Measurements from ENCODE around the gene ARID3A. TPM values are rescaled to one million over a fixed set of nuclear protein-coding genes. Genes with fewer than 3 reads are reported as not detected.
"Not testable (repeated sequence)": the region's sequence is repeated elsewhere in the genome, so short reads cannot be mapped to it uniquely, and the experiment has no call there.

ARID3A gene
- 6.8 and 9.5 TPM in 2 replicates for total RNA-seq

DNA sequence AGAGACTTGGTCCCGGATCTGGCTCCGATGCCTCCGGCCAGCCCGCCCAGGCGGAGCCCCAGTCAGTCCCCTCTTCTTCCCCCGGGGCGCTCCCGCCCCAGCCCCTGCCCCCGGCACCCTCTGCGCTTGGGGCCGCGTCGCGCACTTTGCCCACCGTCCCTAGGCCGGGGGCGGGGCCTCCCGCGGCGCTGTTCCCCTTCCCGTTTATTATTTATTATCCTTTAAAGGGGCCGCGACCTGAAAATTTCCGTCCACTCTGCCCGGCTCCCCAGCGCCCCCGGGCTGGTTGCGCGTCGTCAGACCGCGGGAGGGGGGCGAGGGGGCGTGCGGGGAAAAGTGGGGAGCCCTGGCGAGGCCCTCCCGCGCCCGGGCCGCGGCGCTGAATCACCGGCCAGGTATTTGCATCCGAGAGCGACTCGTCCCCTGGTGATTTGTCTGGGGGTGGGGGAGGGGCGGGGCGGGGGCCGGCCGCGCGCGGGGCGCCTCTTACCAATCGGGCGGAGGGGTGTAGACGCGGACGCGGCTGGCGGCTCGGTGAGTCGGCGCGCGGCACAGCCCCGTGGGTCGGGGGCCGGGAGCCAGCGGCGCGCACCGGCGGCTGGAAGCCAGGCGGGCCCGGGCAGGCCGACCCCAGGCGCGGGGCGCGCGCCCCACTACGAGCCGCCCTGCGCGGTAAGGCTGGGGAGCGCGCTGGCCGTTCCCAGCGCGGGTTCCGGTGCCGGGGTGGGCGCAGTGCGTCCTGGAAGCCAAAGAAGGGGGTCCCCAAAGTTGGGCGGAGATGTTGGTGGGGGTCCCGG lies at the start of gene ARID3A:
TSS of gene ARID3A (plus strand) at position 510 of the 797 bp plus-strand sequence. CDS start 3,494 bp downstream, outside the sequence.
- peak; percentile 76 to 79 for DNase-seq (ENCODE audit: low read depth in 2 of 2)

DNA sequence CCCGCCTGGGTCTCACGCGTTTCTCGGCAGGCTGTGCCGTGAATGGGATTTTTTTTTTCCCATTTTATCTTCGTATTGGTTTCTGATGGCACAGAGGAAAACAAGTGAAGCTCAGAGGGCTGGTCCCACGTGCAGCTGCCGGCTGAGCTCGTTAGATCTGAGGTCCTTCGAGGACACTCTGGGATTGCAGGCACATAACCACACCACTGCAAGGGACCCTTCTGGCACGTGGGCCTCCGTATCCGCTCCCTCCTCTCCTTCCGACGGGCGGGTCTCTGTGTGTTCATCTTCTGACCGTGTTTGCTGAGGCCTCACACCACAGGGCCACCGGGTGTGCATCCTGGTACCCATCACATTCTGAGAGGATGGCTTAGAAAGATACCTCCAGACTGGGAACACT lies 49.7 kb upstream of the ARID3A start:
- DNase-seq (ENCODE audit: low read depth in 2 of 2): no peak

DNA sequence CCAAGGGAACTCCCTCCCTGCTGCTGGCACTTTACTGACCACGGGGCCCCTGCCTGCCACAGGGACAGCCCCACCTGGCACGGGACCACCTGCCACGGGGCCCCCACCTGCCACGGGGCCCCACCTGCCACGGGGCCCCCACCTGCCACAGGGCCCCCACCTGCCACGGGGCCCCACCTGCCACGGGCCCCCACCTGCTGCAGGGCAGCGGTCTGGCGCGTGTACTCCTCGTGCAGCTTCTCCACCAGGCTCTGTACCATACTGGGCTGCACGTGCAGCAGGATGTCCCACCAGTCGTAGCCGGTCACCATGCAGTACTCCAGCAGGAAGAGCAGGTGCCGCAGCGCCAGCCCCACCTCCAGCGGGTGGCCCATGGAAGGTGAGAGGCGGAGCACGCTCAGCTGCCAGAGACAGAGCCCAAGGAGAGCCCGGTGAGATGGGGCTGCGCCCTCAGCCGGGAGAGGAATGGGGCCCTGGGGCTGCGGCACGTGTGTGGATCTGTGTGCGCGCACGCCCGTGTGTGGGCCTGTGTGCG lies 49.0 kb upstream of the ARID3A start:
- no peak for DNase-seq (ENCODE audit: low read depth in 2 of 2)

DNA sequence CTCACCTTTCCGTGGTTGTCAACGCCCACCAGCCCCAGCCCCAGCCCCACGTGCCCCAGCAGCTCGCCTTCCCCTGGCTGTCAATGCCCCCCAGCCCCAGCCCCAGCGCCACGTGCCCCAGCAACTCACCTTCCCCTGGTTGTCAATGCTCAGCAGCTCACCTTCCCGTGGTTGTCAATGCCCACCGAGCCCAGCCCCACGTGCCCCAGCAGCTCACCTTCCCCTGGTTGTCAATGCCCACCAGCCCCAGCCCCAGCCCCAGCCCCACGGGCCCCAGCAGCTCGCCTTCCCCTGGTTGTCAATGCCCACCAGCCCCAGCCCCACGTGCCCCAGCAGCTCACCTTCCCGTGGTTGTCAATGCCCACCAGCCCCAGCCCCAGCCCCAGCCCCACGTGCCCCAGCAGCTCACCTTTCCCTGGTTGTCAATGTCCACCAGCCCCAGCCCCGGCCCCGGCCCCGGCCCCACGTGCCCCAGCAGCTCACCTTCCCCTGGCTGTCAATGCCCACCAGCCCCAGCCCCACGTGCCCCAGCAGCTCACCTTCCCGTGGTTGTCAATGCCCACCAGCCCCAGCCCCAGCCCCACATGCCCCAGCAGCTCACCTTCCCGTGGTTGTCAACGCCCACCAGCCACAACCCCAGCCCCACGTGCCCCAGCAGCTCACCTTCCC lies 47.7 kb upstream of the ARID3A start:
- DNase-seq (ENCODE audit: low read depth in 2 of 2): not testable (repeated sequence)

GRCh38 chr19:878751-879561 lies 46.9 kb upstream of the ARID3A start:
- DNase-seq (ENCODE audit: low read depth in 2 of 2): not testable (repeated sequence)

DNA sequence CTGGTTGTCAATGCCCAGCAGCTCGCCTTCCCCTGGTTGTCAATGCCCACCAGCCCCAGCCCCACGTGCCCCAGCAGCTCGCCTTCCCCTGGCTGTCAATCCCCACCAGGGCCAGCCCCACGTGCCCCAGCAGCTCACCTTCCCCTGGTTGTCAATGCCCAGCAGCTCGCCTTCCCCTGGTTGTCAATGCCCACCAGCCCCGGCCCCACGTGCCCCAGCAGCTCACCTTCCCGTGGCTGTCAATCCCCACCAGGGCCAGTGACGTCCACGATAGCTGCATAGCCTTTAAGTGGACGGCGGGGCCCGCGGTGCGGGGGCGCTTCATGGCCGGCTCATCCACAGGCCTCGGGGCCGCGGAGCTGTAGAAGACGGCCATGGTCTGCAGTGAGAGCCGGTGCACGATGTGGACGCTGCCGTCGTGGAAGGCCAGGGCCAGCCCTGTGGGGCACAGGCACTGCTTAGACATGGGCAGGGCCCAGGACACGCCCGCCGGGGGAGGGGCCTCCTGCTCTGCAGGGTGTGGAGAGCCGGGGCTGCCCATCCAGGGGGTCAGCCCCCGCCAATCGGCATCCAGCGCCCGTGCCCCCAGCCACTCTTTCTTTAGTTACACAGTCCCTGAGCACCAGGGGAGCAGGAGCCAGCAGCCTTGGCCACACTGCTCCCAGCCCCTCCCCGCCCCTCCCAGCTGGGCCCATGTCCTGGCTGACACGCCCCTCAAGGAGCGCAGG lies 46.0 kb upstream of the ARID3A start:
- DNase-seq (ENCODE audit: low read depth in 2 of 2): no peak

DNA sequence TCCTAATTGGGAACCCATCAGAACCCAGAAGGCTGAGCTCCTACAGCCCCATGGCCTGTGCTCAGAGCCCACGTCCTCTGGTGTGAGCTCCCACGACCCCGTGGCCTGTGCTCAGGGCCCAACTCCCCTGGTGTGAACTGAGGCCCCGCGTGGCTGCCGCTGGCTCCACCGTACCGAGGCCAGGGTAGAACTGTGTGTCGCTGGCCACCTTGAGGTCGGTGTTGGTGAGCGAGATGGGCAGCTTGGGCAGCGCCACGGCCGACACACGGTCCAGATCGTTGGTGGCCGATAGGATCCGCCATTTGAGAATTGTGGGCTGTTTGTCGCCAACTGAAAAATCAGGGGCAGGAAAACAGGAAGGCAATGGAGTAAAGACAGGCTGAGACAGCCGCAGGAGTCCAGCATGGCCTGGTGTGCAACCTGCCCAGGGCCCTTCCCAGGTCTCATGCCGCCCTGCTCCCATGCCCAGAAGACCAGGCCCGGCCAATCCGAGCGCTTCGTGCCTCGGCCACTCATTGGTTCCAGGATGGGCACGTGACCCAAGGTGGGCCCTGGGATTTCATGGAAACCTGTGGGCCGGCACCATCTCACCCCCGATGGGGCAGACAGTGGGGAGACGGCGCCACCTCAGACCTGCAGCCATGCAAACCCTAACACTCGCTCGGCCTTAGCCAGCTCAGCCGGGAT lies 44.3 kb upstream of the ARID3A start:
- no peak for DNase-seq (ENCODE audit: low read depth in 2 of 2)

DNA sequence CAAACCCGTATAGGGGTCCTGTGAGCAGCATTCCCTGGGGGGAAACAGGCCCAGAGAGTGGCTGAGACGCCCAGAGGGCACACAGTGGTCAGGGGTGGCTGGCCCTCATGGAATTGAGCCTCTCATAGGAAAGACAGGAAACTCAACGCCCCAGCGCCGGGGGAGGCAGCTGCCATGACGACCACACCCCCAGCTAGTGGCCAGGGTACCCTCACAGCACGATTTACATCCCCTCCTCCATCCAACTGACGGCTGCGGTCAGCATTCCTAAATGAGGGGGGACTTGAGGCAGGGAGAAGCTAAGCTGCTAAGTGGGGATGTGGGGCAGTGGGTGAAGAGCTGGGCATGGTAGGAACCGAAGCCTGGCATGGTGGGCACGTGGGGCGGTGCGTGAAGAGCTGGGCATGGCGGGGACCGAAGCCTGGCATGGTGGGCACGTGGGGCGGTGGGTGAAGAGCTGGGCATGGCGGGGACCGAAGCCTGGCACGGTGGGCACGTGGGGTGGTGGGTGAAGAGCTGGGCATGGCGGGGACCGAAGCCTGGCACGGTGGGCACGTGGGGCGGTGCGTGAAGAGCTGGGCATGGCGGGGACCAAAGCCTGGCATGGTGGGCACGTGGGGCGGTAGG lies 42.9 kb upstream of the ARID3A start:
- DNase-seq (ENCODE audit: low read depth in 2 of 2): no peak

GRCh38 chr19:883661-884211 lies 42.1 kb upstream of the ARID3A start:
- no peak for DNase-seq (ENCODE audit: low read depth in 2 of 2)

DNA sequence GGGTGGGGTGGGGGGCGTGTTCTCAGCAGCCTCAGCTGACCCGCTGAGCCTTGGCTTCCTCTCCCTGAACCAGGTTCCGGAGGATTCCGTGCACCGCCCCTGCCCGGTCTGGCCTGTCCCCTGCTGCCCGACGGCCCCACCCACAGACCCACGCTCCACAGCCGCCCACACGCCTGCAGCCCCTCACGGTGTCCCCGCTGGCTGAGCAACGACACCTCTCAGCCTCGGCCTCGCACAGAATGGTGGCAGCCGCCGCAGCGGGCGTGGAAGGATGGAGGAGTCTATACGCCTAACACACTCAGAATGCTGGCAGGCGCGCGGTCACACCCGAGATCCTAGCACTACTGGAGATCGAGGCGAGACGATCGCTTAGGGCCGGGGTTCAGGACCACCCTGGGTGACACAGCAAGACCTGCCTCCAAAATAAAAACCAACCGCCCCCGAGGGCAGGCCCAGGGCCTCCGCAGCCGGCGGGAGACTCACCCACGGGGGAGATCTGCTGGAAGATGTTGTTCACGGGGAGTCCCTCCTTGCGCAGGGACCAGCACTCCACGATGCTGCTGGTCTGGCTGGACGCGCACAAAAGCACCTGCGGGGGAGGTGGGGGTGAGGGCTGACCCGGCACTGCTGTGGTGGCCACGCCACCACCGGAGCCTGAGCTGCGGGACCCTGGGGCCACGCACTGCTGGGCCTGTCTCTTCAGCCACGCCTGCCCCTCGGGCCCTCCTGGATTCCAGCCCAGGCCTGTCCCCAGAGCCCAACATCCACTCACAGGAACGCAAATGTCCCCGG lies 41.2 kb upstream of the ARID3A start:
- DNase-seq (ENCODE audit: low read depth in 2 of 2): no peak

DNA sequence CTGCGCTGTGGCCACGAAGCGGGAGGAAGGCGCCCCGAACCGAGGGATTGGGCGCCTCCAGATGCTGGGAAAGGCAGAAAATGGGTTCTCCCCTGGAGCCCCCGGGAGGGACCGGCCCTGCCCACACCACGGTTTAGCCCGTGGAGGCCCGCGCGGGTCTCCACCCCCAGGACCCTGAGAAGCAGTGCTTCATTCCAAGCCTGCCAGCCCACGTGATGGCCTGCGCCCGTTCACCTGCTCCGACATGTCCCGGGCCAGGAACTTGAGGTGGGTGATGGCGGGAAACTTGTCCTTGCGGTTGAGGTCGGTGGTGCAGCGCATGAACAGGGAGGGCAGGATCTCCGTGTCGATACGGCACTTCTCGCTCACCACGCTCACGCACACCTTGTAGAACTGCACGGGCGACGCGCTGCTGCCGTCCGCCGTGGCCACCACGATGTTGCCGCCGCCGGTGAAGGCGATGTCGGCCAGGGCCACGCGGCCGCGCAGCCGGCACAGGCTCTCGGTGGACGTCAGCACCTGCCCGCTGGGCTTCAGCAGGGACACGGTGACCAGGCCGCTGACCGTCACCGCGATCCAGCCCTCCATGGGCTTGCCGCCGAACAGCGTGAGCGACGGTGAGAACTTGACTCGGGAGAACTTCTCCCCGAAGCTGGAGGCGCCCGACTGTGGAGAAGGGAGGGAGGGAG lies 40.2 kb upstream of the ARID3A start:
- DNase-seq (ENCODE audit: low read depth in 2 of 2): no peak

DNA sequence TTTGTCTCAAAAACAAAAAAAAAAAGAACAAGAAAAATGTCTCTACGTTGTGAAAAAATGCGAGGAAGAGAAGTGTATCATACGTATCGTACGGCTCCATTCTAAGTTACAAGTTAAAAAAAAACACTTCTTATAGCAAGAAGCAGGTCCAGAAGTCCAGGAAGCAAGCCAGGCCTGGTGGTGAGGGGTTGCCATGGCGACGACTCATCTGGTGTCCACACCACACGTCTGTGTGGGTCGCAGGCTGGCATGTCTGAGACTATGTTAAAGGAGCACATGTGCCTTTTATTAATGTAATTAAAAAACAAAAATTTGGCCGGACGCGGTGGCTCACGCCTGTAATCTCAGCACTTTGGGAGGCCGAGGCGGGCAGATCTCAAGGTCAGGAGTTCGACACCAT lies 38.8 kb upstream of the ARID3A start:
- peak in 1 of 2 donors; percentile 30 for DNase-seq (ENCODE audit: low read depth in 2 of 2)

- no peak for DNase-seq (ENCODE audit: low read depth in 2 of 2)
These were observed 38.2 kb upstream of the ARID3A start for GRCh38 chr19:887599-887998.

DNA sequence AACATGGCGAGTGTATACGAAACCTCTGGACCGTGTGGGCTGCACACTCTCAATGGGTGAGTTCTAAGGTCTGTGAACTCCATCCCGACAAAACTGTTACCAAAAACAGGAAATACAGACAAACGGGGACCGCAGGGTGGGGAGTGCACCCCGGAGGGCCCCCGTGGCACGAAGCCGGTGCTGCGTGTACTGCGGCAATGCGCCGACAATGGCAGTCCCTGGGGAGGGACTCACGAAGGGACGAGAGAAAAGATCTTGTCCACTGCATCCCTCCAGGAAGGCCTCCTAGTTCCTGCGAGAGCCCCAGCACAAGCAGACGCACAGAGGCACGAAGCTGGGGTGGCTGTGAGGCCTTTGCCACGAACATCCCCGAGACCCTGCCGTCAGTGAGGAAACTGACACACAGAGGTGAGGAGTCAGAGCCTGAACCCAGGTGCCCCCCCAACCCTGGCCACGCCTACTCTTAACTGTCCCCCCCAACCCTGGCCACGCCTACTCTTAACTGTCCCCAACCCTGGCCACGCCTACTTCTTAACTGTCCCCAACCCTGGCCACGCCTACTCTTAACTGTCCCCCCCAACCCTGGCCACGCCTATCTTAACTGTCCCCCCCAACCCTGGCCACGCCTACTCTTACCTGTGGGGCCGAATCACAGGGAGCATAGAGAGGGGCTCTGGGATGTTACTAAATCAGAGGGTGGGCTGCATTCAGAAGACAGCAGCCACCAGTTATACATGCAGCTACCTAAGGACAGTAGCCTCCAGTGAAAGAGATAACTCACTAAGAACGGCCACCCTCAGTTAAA lies 37.1 kb upstream of the ARID3A start:
- no peak for DNase-seq (ENCODE audit: low read depth in 2 of 2)

GRCh38 chr19:889662-890295 lies 36.1 kb upstream of the ARID3A start:
- no peak for DNase-seq (ENCODE audit: low read depth in 2 of 2)

GRCh38 chr19:890831-891230 lies 35.0 kb upstream of the ARID3A start:
- DNase-seq (ENCODE audit: low read depth in 2 of 2): no peak

Data from lung microvascular endothelial cell (primary cell).